H9 (cell line): ENCODE data around the gene BDNF. TPM values are rescaled to one million over a fixed set of nuclear protein-coding genes. Genes with fewer than 3 reads are reported as not detected.

Experiments used
- DNase-seq: peaks from one replicate; pipeline ENCODE4 v3.0.0-alpha.2; 2017
- H2AFZ ChIP-seq: one replicate; pipeline ENCODE4 v1.6.1; 2013; ENCODE audit warnings: mild to moderate bottlenecking, low read length, control low read depth, moderate library complexity
- H2AK5ac ChIP-seq: 2 replicates; pipeline ENCODE4 v1.6.1; 2013; ENCODE audit warnings: low read length, control low read depth, mixed read lengths; ENCODE audit not compliant: insufficient read length
- H2BK120ac ChIP-seq: one replicate; pipeline ENCODE4 v1.6.1; 2013; ENCODE audit warnings: low read depth, mild to moderate bottlenecking, low read length, control low read depth, inconsistent platforms; ENCODE audit not compliant: poor library complexity, severe bottlenecking
- H2BK12ac ChIP-seq: 2 replicates; pipeline ENCODE4 v1.6.1; 2013; ENCODE audit warnings: low read length, control low read depth, mixed read lengths, low read depth; ENCODE audit not compliant: insufficient read length
- H2BK15ac ChIP-seq: 2 replicates; pipeline ENCODE4 v1.6.1; 2013; ENCODE audit warnings: low read depth, low read length, control low read depth
- H2BK20ac ChIP-seq: one replicate; pipeline ENCODE4 v1.6.1; 2013; ENCODE audit warnings: low read depth, mild to moderate bottlenecking, low read length, control low read depth, inconsistent platforms; ENCODE audit not compliant: poor library complexity, severe bottlenecking
- H2BK5ac ChIP-seq: 2 replicates; pipeline ENCODE4 v1.6.1; 2013; ENCODE audit warnings: low read length, control low read depth, mixed read lengths; ENCODE audit not compliant: insufficient read length
- H3K14ac ChIP-seq: 2 replicates; pipeline ENCODE4 v1.6.1; 2013; ENCODE audit warnings: low read length, control low read depth; ENCODE audit not compliant: insufficient read depth
- H3K18ac ChIP-seq: 2 replicates; pipeline ENCODE4 v1.6.1; 2013; ENCODE audit warnings: low read depth, mild to moderate bottlenecking, mixed read lengths, low read length, control low read depth; ENCODE audit not compliant: insufficient read length
- H3K23ac ChIP-seq: 2 replicates; pipeline ENCODE4 v1.6.1; 2013; ENCODE audit warnings: low read length, control low read depth, mixed read lengths, low read depth; ENCODE audit not compliant: insufficient read length
- H3K23me2 ChIP-seq: 2 replicates; pipeline ENCODE4 v1.6.1; 2013; ENCODE audit warnings: low read depth, mild to moderate bottlenecking, mixed read lengths, low read length, control low read depth; ENCODE audit not compliant: insufficient read length, poor library complexity, severe bottlenecking
- H3K27ac ChIP-seq: 2 replicates; pipeline ENCODE4 v1.5.1; 2013; ENCODE audit warnings: low read length, control low read depth, mixed read lengths, low read depth; ENCODE audit not compliant: insufficient read length
- H3K27me3 ChIP-seq: 2 replicates; pipeline ENCODE4 v1.6.1; 2013; ENCODE audit warnings: low read length, control low read depth, inconsistent platforms; ENCODE audit not compliant: insufficient read depth
- H3K4ac ChIP-seq: 2 replicates; pipeline ENCODE4 v1.6.1; 2013; ENCODE audit warnings: low read depth, mild to moderate bottlenecking, control low read depth, inconsistent platforms, low read length, moderate library complexity
- H3K4me1 ChIP-seq: 2 replicates; pipeline ENCODE4 v1.6.1; 2013; ENCODE audit warnings: low read length, control low read depth, inconsistent platforms; ENCODE audit not compliant: insufficient read depth
- H3K4me2 ChIP-seq: 2 replicates; pipeline ENCODE4 v1.6.1; 2013; ENCODE audit warnings: low read length, control low read depth, mixed read lengths; ENCODE audit not compliant: insufficient read length, insufficient read depth
- H3K56ac ChIP-seq: 2 replicates; pipeline ENCODE4 v1.6.1; 2013; ENCODE audit warnings: low read depth, mild to moderate bottlenecking, mixed read lengths, low read length, control low read depth; ENCODE audit not compliant: insufficient read length
- H3K79me1 ChIP-seq: 2 replicates; pipeline ENCODE4 v1.6.1; 2013; ENCODE audit warnings: low read depth, mild to moderate bottlenecking, moderate library complexity, low read length, control low read depth, inconsistent platforms; ENCODE audit not compliant: insufficient read depth, poor library complexity, severe bottlenecking
- H3K79me2 ChIP-seq: 2 replicates; pipeline ENCODE4 v1.6.1; 2013; ENCODE audit warnings: low read length, control low read depth, inconsistent platforms; ENCODE audit not compliant: insufficient read depth
- H3K9ac ChIP-seq: 2 replicates; pipeline ENCODE4 v1.6.1; 2013; ENCODE audit warnings: low read length, control low read depth, mixed read lengths; ENCODE audit not compliant: insufficient read length; ENCODE audit errors: extremely low read depth
- H3K9me3 ChIP-seq: one replicate; pipeline ENCODE4 v1.6.1; 2013; ENCODE audit warnings: low read depth, low read length, inconsistent platforms; ENCODE audit not compliant: control insufficient read depth
- H3T11ph ChIP-seq: one replicate; pipeline ENCODE4 v1.6.1; 2013; ENCODE audit warnings: mild to moderate bottlenecking, low read length, control low read depth, inconsistent platforms
- H4K20me1 ChIP-seq: one replicate; pipeline ENCODE4 v1.6.1; 2013; ENCODE audit not compliant: control insufficient read depth, insufficient read length, insufficient read depth
- H4K5ac ChIP-seq: 2 replicates; pipeline ENCODE4 v1.6.1; 2013; ENCODE audit warnings: low read depth, mild to moderate bottlenecking, mixed read lengths, low read length, control low read depth; ENCODE audit not compliant: insufficient read length
- H4K8ac ChIP-seq: replicated peaks from 2 replicates; pipeline ENCODE4 v1.6.1; 2013; ENCODE audit warnings: low read length, control low read depth, mixed read lengths, low read depth; ENCODE audit not compliant: insufficient read length
- H4K91ac ChIP-seq: 2 replicates; pipeline ENCODE4 v1.6.1; 2013; ENCODE audit warnings: low read depth, mild to moderate bottlenecking, moderate library complexity, mixed read lengths, low read length, control low read depth; ENCODE audit not compliant: insufficient read length
- H3K27ac Mint-ChIP-seq, 3 experiments: 2 replicates in 2 of 3; 3 replicates in 1 of 3; pipeline ENCODE4 v1.8.0; 2020 to 2021; ENCODE audit warnings: mixed read lengths in 3 of 3, mild to moderate bottlenecking in 1 of 3, moderate library complexity in 1 of 3
- H3K27me3 Mint-ChIP-seq: 2 replicates; pipeline ENCODE4 v1.8.0; 2021; ENCODE audit warnings: low read depth, mild to moderate bottlenecking, moderate library complexity, mixed read lengths
- H3K36me3 Mint-ChIP-seq, 3 experiments: 2 replicates in 2 of 3; 3 replicates in 1 of 3; pipeline ENCODE4 v1.8.0; 2020 to 2021; ENCODE audit warnings: low read depth in 3 of 3, mixed read lengths in 3 of 3; ENCODE audit not compliant: insufficient read depth in 1 of 3
- H3K4me1 Mint-ChIP-seq, 2 experiments: 2 replicates each; pipeline ENCODE4 v1.8.0; 2020; ENCODE audit warnings: mixed read lengths in 2 of 2
- H3K4me3 Mint-ChIP-seq, 2 experiments: 2 replicates in 1 of 2; 3 replicates in 1 of 2; pipeline ENCODE4 v1.8.0; 2020 to 2021; ENCODE audit warnings: mild to moderate bottlenecking in 2 of 2, mixed read lengths in 2 of 2, moderate library complexity in 1 of 2
- H3K9me3 Mint-ChIP-seq, 2 experiments: 2 replicates in 1 of 2; 3 replicates in 1 of 2; pipeline ENCODE4 v1.8.0; 2020; ENCODE audit warnings: mild to moderate bottlenecking in 2 of 2, mixed read lengths in 2 of 2, moderate library complexity in 1 of 2
- CTCF ChIP-seq: fragments of 200-600 bp; sonication (generic); conservative IDR thresholded peaks from 3 replicates; pipeline ENCODE4 v1.8.0; 2021; ENCODE audit warnings: antibody characterized with exemption, mild to moderate bottlenecking
- WGBS: extraction: QIAGEN DNeasy Blood & Tissue Kit; methylation state at CpG from one replicate; pipeline ENCODE4 v1.1.7; 2013; ENCODE audit warnings: missing lambda C conversion rate, low lambda C conversion rate, mixed read lengths; ENCODE audit not compliant: insufficient read length; ENCODE audit errors: extremely low coverage; 5-methylcytosine and 5-hydroxymethylcytosine counted together
- total RNA-seq: library from RNA; stranded (reverse); gene quantifications from 2 replicates; pipeline ENCODE4 v1.2.1, GENCODE V29; 2021

The BDNF gene
- total RNA-seq, 1 experiment from 2014 or later = 2.7 TPM

GRCh38 chr11:27626938-27627586, 73.2 kb downstream of the BDNF start:
- Histone ChIP-seq H3K9ac (no peak overlapping the region), H2BK20ac (no peak overlapping the region), H4K20me1 (peaks cover 2% of the 10 kb centered on the region), H4K5ac (no peak overlapping the region), H4K8ac (no peak overlapping the region), H3K14ac (no peak overlapping the region), H3K27me3 (no peaks in the 10 kb centered on the region), H3K4me1 (peaks cover 8% of the 10 kb centered on the region), H3K79me1 (no peaks in the 10 kb centered on the region), H3K56ac (no peak overlapping the region), H3K9me3 (no peaks in the 10 kb centered on the region), H2BK12ac (no peak overlapping the region), H2BK120ac (no peak overlapping the region), H2BK5ac (no peak overlapping the region), H3K23ac (no peak overlapping the region), H4K91ac (no peak overlapping the region), H2AK5ac (no peak overlapping the region), H3K23me2 (no peaks in the 10 kb centered on the region), H3K4ac (no peak overlapping the region), H3K27ac (peak overlapping the region; percentile 16), H2AFZ (no peak overlapping the region), H3K18ac (no peak overlapping the region), H3K79me2 (peaks cover 2% of the 10 kb centered on the region; the same call in 1 of the 2 replicates), H2BK15ac (no peak overlapping the region), H3K4me2 (no peak overlapping the region), H3T11ph (no peak overlapping the region)
- Mint-ChIP-seq H3K4me3 (no peak overlapping the region), H3K27ac (peak overlapping the region; percentile 16 to 62 (median 52); a peak in 4 of 7 replicates), H3K36me3 (peaks cover 40 to 90% (median 66%) of the 10 kb centered on the region in 3 experiments), H3K4me1 (peaks cover 50 to 75% of the 10 kb centered on the region in 2 experiments), H3K9me3 (peaks cover 0 to under 1% of the 10 kb centered on the region in 2 experiments; a peak in 2 of 5 replicates), H3K27me3 (no peaks in the 10 kb centered on the region)
- WGBS = no CpG with 5 or more reads among the region's 4 CpGs
- peak; percentile 49 for DNase-seq
- TF ChIP-seq CTCF = no peak
